K562 (cell line): Measurements from ENCODE around the gene LPA. TPM values are rescaled to one million over a fixed set of nuclear protein-coding genes. Genes with fewer than 3 reads are reported as not detected.

Experiments
- ATAC-seq: fragments of 200-7000 bp; cut with Tn5 transposase; 3 replicates; pipeline ENCODE4 v1.9.1; 2020; ENCODE audit warnings: moderate library complexity
- BruUV-seq: library from RNA; stranded (reverse); fragments of 400-500 nt; replicated peaks from 2 replicates; lab custom pipeline; 2021; lab: Mats Ljungman, UMichigan
- CTCF ChIA-PET: fragments of 300-600 bp; formaldehyde crosslinking; extraction: SDS; loops from one replicate; lab custom pipeline; 2021; ENCODE audit warnings: low intra/inter-chr PET ratio; lab: Yijun Ruan, JAX
- POLR2A ChIA-PET: fragments of 300-600, 350-650 bp; sonication (Branson Sonifier 250); formaldehyde crosslinking; extraction: SDS; loops from one replicate; lab custom pipeline; 2021; ENCODE audit warnings: antibody characterized with exemption, inconsistent platforms; lab: Yijun Ruan, JAX
- DNase-seq, 4 experiments: peaks; one replicate each; pipeline versions ENCODE4 v3.0.0 to v3.0.0-alpha.2; 2011 to 2018; ENCODE audit warnings: low spot score in 3 of 4, mixed read lengths in 3 of 4; ENCODE audit errors: extremely low read depth in 1 of 4
- FAIRE-seq: peaks from 2 replicates; lab custom pipeline; 2011; peaks lifted over from hg19 to GRCh38; lab: Jason Lieb, UNC
- H2AFZ ChIP-seq: 2 replicates; pipeline ENCODE4 v1.6.0; 2011; ENCODE audit warnings: low read depth, low read length, control low read depth, inconsistent platforms
- H3K27ac ChIP-seq: fragments of 200-600 bp; 3 replicates; pipeline ENCODE4 v1.8.0; 2011; ENCODE audit warnings: low read depth, mild to moderate bottlenecking, control low read depth, inconsistent platforms, low read length, moderate library complexity, mixed read lengths; ENCODE audit errors: extremely low read depth
- H3K27me3 ChIP-seq, 2 experiments: fragments of 300-600 bp in 1 of 2; 2 replicates in 1 of 2; 3 replicates in 1 of 2; pipeline versions ENCODE4 v1.6.0 to v1.8.0; 2011; ENCODE audit warnings: inconsistent platforms in 2 of 2, low read length in 2 of 2, mild to moderate bottlenecking in 1 of 2, mixed read lengths in 1 of 2, moderate library complexity in 1 of 2; ENCODE audit not compliant: control insufficient read depth in 2 of 2, insufficient read depth in 2 of 2
- H3K36me3 ChIP-seq: fragments of 300-600 bp; 3 replicates; pipeline ENCODE4 v1.8.0; 2011; ENCODE audit warnings: mild to moderate bottlenecking, low read length, inconsistent platforms; ENCODE audit not compliant: control insufficient read depth, insufficient read depth
- H3K4me1 ChIP-seq, 2 experiments: fragments of 200-600 bp in 1 of 2; replicated peaks in 1 of 2; 2 replicates in 1 of 2; 3 replicates in 1 of 2; pipeline versions ENCODE4 v1.5.1 to v1.8.0; 2011; ENCODE audit warnings: inconsistent platforms in 2 of 2, low read length in 2 of 2, mild to moderate bottlenecking in 1 of 2, mixed read lengths in 1 of 2, moderate library complexity in 1 of 2; ENCODE audit not compliant: control insufficient read depth in 2 of 2, insufficient read depth in 2 of 2
- H3K4me2 ChIP-seq: 2 replicates; pipeline ENCODE4 v1.6.1; 2011; ENCODE audit warnings: low read length, control low read depth, inconsistent platforms, mixed read lengths; ENCODE audit not compliant: insufficient read depth
- H3K4me3 ChIP-seq: fragments of 200-600 bp; sonication (generic), shearing (Covaris generic); 2 replicates; pipeline ENCODE4 v1.5.1; 2016; ENCODE audit warnings: control low read depth, inconsistent platforms
- H3K79me2 ChIP-seq: fragments of 200-600 bp; 3 replicates; pipeline ENCODE4 v1.8.0; 2011; ENCODE audit warnings: low read length, inconsistent platforms; ENCODE audit not compliant: control insufficient read depth, insufficient read depth
- H3K9ac ChIP-seq, 2 experiments: 2 replicates each; pipeline versions ENCODE4 v1.6.0 to v1.6.1; 2011; ENCODE audit warnings: low read depth in 2 of 2, low read length in 2 of 2, control low read depth in 1 of 2, inconsistent platforms in 1 of 2, mild to moderate bottlenecking in 1 of 2, mixed read lengths in 1 of 2; ENCODE audit not compliant: insufficient read depth in 1 of 2
- H3K9me1 ChIP-seq: one replicate; pipeline ENCODE4 v1.6.0; 2011; ENCODE audit warnings: inconsistent platforms, mild to moderate bottlenecking, low read length, moderate library complexity; ENCODE audit not compliant: control insufficient read depth, insufficient read depth
- H3K9me3 ChIP-seq: replicated peaks from 2 replicates; pipeline ENCODE4 v1.5.1; 2011; ENCODE audit warnings: low read depth, low read length, inconsistent platforms; ENCODE audit not compliant: control insufficient read depth, insufficient read depth
- H4K20me1 ChIP-seq: replicated peaks from 2 replicates; pipeline ENCODE4 v1.6.1; 2011; ENCODE audit warnings: low read length, inconsistent platforms, mixed read lengths; ENCODE audit not compliant: control insufficient read depth, insufficient read depth
- ATF7 ChIP-seq: fragments of 450-650 bp; IDR thresholded peaks from 2 replicates; pipeline ENCODE4 v1.7.1; 2014; ENCODE audit warnings: mild to moderate bottlenecking, moderate library complexity
- BMI1 ChIP-seq: fragments of 150-350 bp; IDR thresholded peaks from 2 replicates; pipeline ENCODE4 v1.6.1; 2014; ENCODE audit warnings: low read length
- DMBX1 ChIP-seq: fragments of 250-450 bp; sonication (Bioruptor Pico); IDR thresholded peaks from 2 replicates; pipeline ENCODE4 v1.8.0; 2022; ENCODE audit warnings: inconsistent platforms, mild to moderate bottlenecking, moderate library complexity, borderline replicate concordance
- ETV6 ChIP-seq, 3 experiments: fragments of 150-350 bp in 1 of 3; sonication (generic) in 1 of 3; formaldehyde crosslinking in 1 of 3; IDR thresholded peaks; 2 replicates each; pipeline versions ENCODE4 v1.6.1 to v1.8.0; 2014 to 2022; ENCODE audit warnings: borderline replicate concordance in 2 of 3, low read depth in 2 of 3, antibody characterized with exemption in 1 of 3, low read length in 1 of 3, mild to moderate bottlenecking in 1 of 3, missing genetic modification reagents in 1 of 3
- HDAC2 ChIP-seq: fragments of 450-650 bp; IDR thresholded peaks from 2 replicates; pipeline ENCODE4 v1.6.1; 2016; ENCODE audit warnings: mild to moderate bottlenecking
- MBD2 ChIP-seq: sonication (generic); IDR thresholded peaks from 2 replicates; pipeline ENCODE4 v1.6.1; 2016; ENCODE audit warnings: low read depth, borderline replicate concordance
- NR3C1 ChIP-seq: sonication (generic); formaldehyde crosslinking; IDR thresholded peaks from 2 replicates; pipeline ENCODE4 v1.8.1; 2022; ENCODE audit warnings: missing genetic modification reagents
- PATZ1 ChIP-seq: fragments of 250-450 bp; sonication (Bioruptor Pico); IDR thresholded peaks from 2 replicates; pipeline ENCODE4 v1.5.0; 2020; ENCODE audit warnings: mild to moderate bottlenecking, borderline replicate concordance
- PHF21A ChIP-seq: fragments of 450-650 bp; IDR thresholded peaks from 2 replicates; pipeline ENCODE4 v1.6.1; 2017; ENCODE audit warnings: low read depth, borderline replicate concordance
- SREBF1 ChIP-seq: fragments of 150-350 bp; IDR thresholded peaks from 2 replicates; pipeline ENCODE4 v1.6.1; 2014; ENCODE audit warnings: antibody characterized with exemption, low read depth, low read length, borderline replicate concordance
- TBL1XR1 ChIP-seq, 2 experiments: IDR thresholded peaks; 2 replicates each; pipeline ENCODE4 v1.6.1; 2012; ENCODE audit warnings: improper control_type of control experiment in 2 of 2, low read length in 2 of 2, mild to moderate bottlenecking in 1 of 2
- THRB ChIP-seq: fragments of 450-650 bp; formaldehyde crosslinking; conservative IDR thresholded peaks from 2 replicates; pipeline ENCODE4 v1.4.0; 2022; ENCODE audit warnings: mild to moderate bottlenecking, missing genetic modification characterization
- TRIM24 ChIP-seq, 2 experiments: fragments of 450-650 bp; IDR thresholded peaks; 2 replicates each; pipeline ENCODE4 v1.6.1; 2016
- ZFP36 ChIP-seq: fragments of 150-350 bp; IDR thresholded peaks from 2 replicates; pipeline ENCODE4 v1.6.1; 2018; ENCODE audit warnings: low read length, low read depth; ENCODE audit not compliant: partially characterized antibody
- ZFPM2 ChIP-seq: fragments of 250-450 bp; sonication (Bioruptor Pico); IDR thresholded peaks from 2 replicates; pipeline ENCODE4 v1.5.1; 2022; ENCODE audit warnings: mild to moderate bottlenecking
- ZKSCAN1 ChIP-seq: fragments of 150-350 bp; IDR thresholded peaks from 2 replicates; pipeline ENCODE4 v1.6.1; 2016; ENCODE audit warnings: low read depth, low read length
- ZNF239 ChIP-seq: fragments of 250-450 bp; sonication (Bioruptor Pico); IDR thresholded peaks from 2 replicates; pipeline ENCODE4 v1.4.0; 2020; ENCODE audit warnings: mild to moderate bottlenecking
- ZNF263 ChIP-seq: sonication (generic); formaldehyde crosslinking; IDR thresholded peaks from 2 replicates; pipeline ENCODE4 v1.8.0; 2022; ENCODE audit warnings: mild to moderate bottlenecking, missing genetic modification reagents, borderline replicate concordance
- ZNF408 ChIP-seq: fragments of 250-450 bp; sonication (Bioruptor Pico); IDR thresholded peaks from 2 replicates; pipeline ENCODE4 v1.4.0; 2020; ENCODE audit warnings: low read depth, mild to moderate bottlenecking, moderate library complexity
- ZNF445 ChIP-seq: fragments of 250-450 bp; sonication (Bioruptor Pico); IDR thresholded peaks from 2 replicates; pipeline ENCODE4 v1.4.0; 2020; ENCODE audit warnings: low read depth, mild to moderate bottlenecking, moderate library complexity
- ZNF561 ChIP-seq: fragments of 450-650 bp; formaldehyde crosslinking; conservative IDR thresholded peaks from 2 replicates; pipeline ENCODE4 v1.4.0; 2020; ENCODE audit warnings: mild to moderate bottlenecking, moderate library complexity
- ZSCAN32 ChIP-seq: fragments of 450-650 bp; formaldehyde crosslinking; IDR thresholded peaks from 2 replicates; pipeline ENCODE4 v1.4.0; 2020; ENCODE audit warnings: mild to moderate bottlenecking, moderate library complexity
- WGBS: fragments of 100-300 bp; shearing (Covaris generic); methylation state at CpG from one replicate; pipeline ENCODE4 v1.1.6; 2016; ENCODE audit warnings: low coverage, mixed read lengths; ENCODE audit not compliant: insufficient coverage; ENCODE audit errors: missing lambda C conversion rate; 5-methylcytosine and 5-hydroxymethylcytosine counted together
- in situ Hi-C: fragments of 300-500 bp; cut with MboI; formaldehyde crosslinking; loops from 4 replicates; pipeline ENCODE4 v1.15.0; 2018; ENCODE audit warnings: inconsistent platforms, mixed read lengths
- intact Hi-C: fragments of 100-400 bp; cut with micrococcal nuclease; formaldehyde crosslinking; loops from 2 replicates; pipeline ENCODE4 v1.14.2; 2022
- polyA plus RNA-seq, 8 experiments: library from polyadenylated mRNA; depleted of rRNA in 4 of 8; stranded (reverse) in 5 of 8; unstranded in 3 of 8; fragments of >200 nt; fragmentation: Nextera tagmentation in 2 of 8; fragmentation: Illumina TruSeq in 1 of 8; extraction: Ambion mirVana in 2 of 8; extraction: Trizol in 1 of 8; gene quantifications; 2 replicates each; pipeline versions ENCODE4 v1.2.1 to v1.2.3, GENCODE V29; 2011 to 2014; ENCODE audit warnings: inconsistent platforms in 1 of 8, missing spikeins in 1 of 8
- total RNA-seq, 7 experiments: library from RNA; depleted of rRNA in 6 of 7; stranded (reverse); fragments of >200 nt in 6 of 7; fragmentation: Illumina TruSeq in 2 of 7; extraction: Trizol in 2 of 7; gene quantifications; 2 replicates each; pipeline versions ENCODE4 v1.2.1 to v1.2.3, GENCODE V29; 2011 to 2021; ENCODE audit warnings: low replicate concordance in 1 of 7

LPA gene
- total and polyA plus RNA-seq, 9 of the 15 experiments (the other 6 are each of a cell fraction or from before 2014, with no cell fraction given): 0.01 to 0.18 (median 0.07) TPM; not detected in 6

- TF ChIP-seq PATZ1 (CRISPR knock-in tag) (no peak), BMI1 (no peak), PHF21A (no peak), DMBX1 (no peak), ZSCAN32 (CRISPR knock-in tag) (no peak)
Observed at GRCh38 chr6:160532315-160532714, 131.8 kb downstream of the LPA start (continued).

- ChIA-PET CTCF (interaction anchor here (0.8 kb wide), 1 partner anchor 12 kb away, joined by 3 read pairs; no protein-coding TSS in a partner anchor), POLR2A (no interaction called here)
- no peak overlapping the region for H3K4me3 ChIP-seq
- H2AFZ ChIP-seq: no peak overlapping the region
- FAIRE-seq: no peak
- in situ Hi-C loops: no loop called here
- ATAC-seq: no peak
- WGBS: 3% methylated on average over 2 of the region's 2 CpGs
- no peak for DNase-seq
- no peaks in the 10 kb centered on the region for H4K20me1 ChIP-seq
- H3K27ac ChIP-seq: no peak overlapping the region
- BruUV-seq: no TSS peak
- no peaks in the 10 kb centered on the region for H3K36me3 ChIP-seq
- no peaks in the 10 kb centered on the region for H3K79me2 ChIP-seq
- intact Hi-C loops: no loop called here
- H3K4me2 ChIP-seq: no peak overlapping the region
- no peak overlapping the region for H3K9ac ChIP-seq
- H3K27me3 ChIP-seq: no peaks in the 10 kb centered on the region; a peak in 1 of 5 replicates
- no peaks in the 10 kb centered on the region for H3K9me1 ChIP-seq
- H3K4me1 ChIP-seq: no peaks in the 10 kb centered on the region
- no peaks in the 10 kb centered on the region for H3K9me3 ChIP-seq
- TF ChIP-seq ZNF408 (CRISPR knock-in tag): no peak
- TF ChIP-seq ZNF263 (CRISPR knock-in tag): no peak
- TF ChIP-seq ZKSCAN1: no peak
- TF ChIP-seq ZNF445 (CRISPR knock-in tag): no peak
- no peak for TF ChIP-seq TBL1XR1 (IDR thresholded peaks at IDR 0.05; ENCODE audit: low read length in 2 of 2)
- TF ChIP-seq THRB (CRISPR knock-in tag): no peak
- TF ChIP-seq HDAC2: no peak
- TF ChIP-seq ZNF561 (CRISPR knock-in tag): no peak
- TF ChIP-seq TRIM24 (IDR thresholded peaks at IDR 0.05): no peak
- no peak for TF ChIP-seq ATF7
- TF ChIP-seq MBD2: no peak
- no peak for TF ChIP-seq ZNF239 (CRISPR knock-in tag)
- TF ChIP-seq ETV6 (IDR thresholded peaks at IDR 0.05; ENCODE audit: borderline replicate concordance in 1 of 2, low read depth in 2 of 2, low read length in 1 of 2): no peak
- TF ChIP-seq ETV6 (CRISPR knock-in tag; IDR thresholded peaks at IDR 0.05; ENCODE audit: borderline replicate concordance): no peak
- no peak for TF ChIP-seq SREBF1
- TF ChIP-seq NR3C1 (CRISPR knock-in tag): no peak
- TF ChIP-seq ZFPM2 (CRISPR knock-in tag): no peak
- TF ChIP-seq ZFP36: no peak
Observed at GRCh38 chr6:160531826-160532225, 132.2 kb downstream of the LPA start.
